DND-41 (cell line): ENCODE results near the gene SCP2D1.

Experiments used
- CTCF ChIP-seq: IDR thresholded peaks from 2 replicates; pipeline ENCODE4 v1.5.1; 2012; ENCODE audit warnings: borderline replicate concordance, low read length, moderate library complexity, mild to moderate bottlenecking; ENCODE audit not compliant: poor library complexity, severe bottlenecking; ENCODE audit errors: extremely low read depth
- EZH2 ChIP-seq: IDR thresholded peaks from 3 replicates; pipeline ENCODE4 v1.6.1; 2012; ENCODE audit warnings: borderline replicate concordance, low read depth, mild to moderate bottlenecking, moderate library complexity, low read length, inconsistent platforms; ENCODE audit not compliant: severe bottlenecking

GRCh38 chr20:18832546-18833200 is 19.1 kb downstream of the SCP2D1 start:
- TF ChIP-seq CTCF (no peak), EZH2 (no peak)
